Measurements from ENCODE around the gene FOXP2.

DNA sequence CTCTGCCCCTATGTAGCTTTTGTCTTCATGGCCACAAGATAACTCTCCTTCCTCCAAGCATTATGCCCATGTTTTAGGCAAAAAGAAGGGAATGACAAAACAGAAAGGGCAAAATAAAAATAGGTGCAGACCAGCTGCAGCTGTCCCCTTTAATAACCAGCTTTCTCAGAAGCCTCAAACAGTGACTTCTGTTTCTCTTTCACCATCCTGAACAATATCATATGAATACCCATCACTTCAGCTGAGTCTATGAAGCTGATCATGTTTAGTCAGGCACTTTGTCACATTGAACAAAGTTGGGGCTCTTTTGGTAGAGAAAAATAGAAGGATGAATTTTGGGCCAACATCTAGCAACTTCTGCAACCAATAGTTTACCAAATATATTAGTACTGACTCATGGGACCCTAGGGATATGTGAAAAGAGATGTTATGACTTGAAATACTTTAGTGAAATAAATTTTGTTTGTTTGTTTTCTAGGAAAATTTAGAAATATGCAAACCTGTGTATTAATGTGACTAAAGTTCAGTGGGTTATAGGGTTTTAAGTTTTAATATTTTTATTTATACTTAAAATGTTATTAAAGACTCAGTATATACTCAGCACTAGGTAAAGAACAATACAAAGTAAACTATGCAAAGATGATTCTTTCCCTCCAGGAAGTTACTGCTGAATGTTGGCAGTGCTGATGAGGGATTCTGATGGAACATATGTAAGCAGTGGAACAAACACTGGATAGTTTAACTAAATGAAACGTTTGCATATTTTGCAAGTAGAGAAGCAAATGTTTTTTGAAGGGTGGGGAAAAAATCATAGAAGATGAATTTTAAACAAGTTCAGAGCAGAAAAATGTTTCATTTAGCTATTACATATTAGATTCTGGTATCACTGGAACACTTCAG, 133.7 kb downstream of the FOXP2 start:
- no peak for TF ChIP-seq CTCF (conservative IDR thresholded peaks at IDR 0.05)
- no peak for TF ChIP-seq ZFX (IDR thresholded peaks at IDR 0.05)
